SKM-1 treated with dmso at 0.1 percent for 144 hours (cell line): ENCODE measurements around the gene TUFT1.
"Not testable (repeated sequence)": the region's sequence is repeated elsewhere in the genome, so short reads cannot be mapped to it uniquely, and the experiment has no call there.

ENCODE experiments used
- DNase-seq: peaks from one replicate; lab custom pipeline; 2025; ENCODE audit not compliant: unreplicated experiment; lab: John Stamatoyannopoulos, UW

TUFT1 gene

GRCh38 chr1:151578941-151579340, 38.8 kb downstream of the TUFT1 start:
- DNase-seq = no peak

GRCh38 chr1:151579436-151580225, 39.5 kb downstream of the TUFT1 start:
- no peak for DNase-seq

GRCh38 chr1:151581451-151581850, 41.3 kb downstream of the TUFT1 start:
- no peak for DNase-seq

- no peak for DNase-seq
Measured at GRCh38 chr1:151581921-151582320, 41.8 kb downstream of the TUFT1 start.

- no peak for DNase-seq
Measured at GRCh38 chr1:151583796-151584195, 43.7 kb downstream of the TUFT1 start.

- DNase-seq = no peak
Measured at GRCh38 chr1:151584278-151584677, 44.2 kb downstream of the TUFT1 start.

GRCh38 chr1:151584780-151585179, 44.7 kb downstream of the TUFT1 start:
- no peak for DNase-seq

- DNase-seq = peak; percentile 32
Measured at GRCh38 chr1:151585622-151586021, 45.5 kb downstream of the TUFT1 start.

GRCh38 chr1:151590961-151591360, 50.9 kb downstream of the TUFT1 start:
- DNase-seq = no peak

GRCh38 chr1:151593730-151594129, 53.6 kb downstream of the TUFT1 start:
- no peak for DNase-seq

GRCh38 chr1:151594143-151594625, 54.1 kb downstream of the TUFT1 start:
- DNase-seq = peak; percentile 63

GRCh38 chr1:151596166-151596953, 56.3 kb downstream of the TUFT1 start:
- DNase-seq = no peak

- not testable (repeated sequence) for DNase-seq
Measured at GRCh38 chr1:151602550-151602949, 62.4 kb downstream of the TUFT1 start.

- DNase-seq = no peak
Measured at GRCh38 chr1:151604291-151604690, 64.2 kb downstream of the TUFT1 start.

GRCh38 chr1:151606384-151606783, 66.3 kb downstream of the TUFT1 start:
- DNase-seq = no peak

GRCh38 chr1:151606857-151607256, 66.7 kb downstream of the TUFT1 start:
- DNase-seq = no peak

- DNase-seq = no peak
Measured at GRCh38 chr1:151610142-151610541, 70.0 kb downstream of the TUFT1 start.

GRCh38 chr1:151611288-151611790, 71.2 kb downstream of the TUFT1 start:
- peak; percentile 100 for DNase-seq

- peak; percentile 98 for DNase-seq
Measured at GRCh38 chr1:151611832-151612500, 71.9 kb downstream of the TUFT1 start, which contains the start of gene SNX27. Gene SNX27, plus strand, starts transcription at chr1:151612050. Its CDS starts 152 bp downstream, at chr1:151612202.

GRCh38 chr1:151612501-151613281, 72.6 kb downstream of the TUFT1 start:
- DNase-seq = peak; percentile 43
